GM12891 (cell line): ENCODE results near the gene CCL16.

ENCODE experiments used
- PAX5 ChIP-seq: IDR thresholded peaks from 2 replicates; pipeline ENCODE4 v1.6.1; 2011; ENCODE audit warnings: low read length, moderate library complexity, mild to moderate bottlenecking; ENCODE audit not compliant: insufficient read depth, severe bottlenecking
- POLR2A ChIP-seq: IDR thresholded peaks from 2 replicates; pipeline ENCODE4 v1.6.1; 2011; ENCODE audit warnings: low read depth, low read length, control low read depth
- POLR2AphosphoS5 ChIP-seq: IDR thresholded peaks from 2 replicates; pipeline ENCODE4 v1.6.1; 2011; ENCODE audit warnings: low read depth, low read length, control low read depth
- POU2F2 ChIP-seq: IDR thresholded peaks from 2 replicates; pipeline ENCODE4 v1.6.1; 2011; ENCODE audit warnings: low read depth, mild to moderate bottlenecking, control low read depth, low read length, moderate library complexity
- SPI1 ChIP-seq: IDR thresholded peaks from 2 replicates; pipeline ENCODE4 v1.6.1; 2011; ENCODE audit warnings: low read depth, low read length, control low read depth
- TAF1 ChIP-seq: IDR thresholded peaks from 2 replicates; pipeline ENCODE4 v1.6.1; 2011; ENCODE audit warnings: low read depth, low read length, control low read depth

DNA sequence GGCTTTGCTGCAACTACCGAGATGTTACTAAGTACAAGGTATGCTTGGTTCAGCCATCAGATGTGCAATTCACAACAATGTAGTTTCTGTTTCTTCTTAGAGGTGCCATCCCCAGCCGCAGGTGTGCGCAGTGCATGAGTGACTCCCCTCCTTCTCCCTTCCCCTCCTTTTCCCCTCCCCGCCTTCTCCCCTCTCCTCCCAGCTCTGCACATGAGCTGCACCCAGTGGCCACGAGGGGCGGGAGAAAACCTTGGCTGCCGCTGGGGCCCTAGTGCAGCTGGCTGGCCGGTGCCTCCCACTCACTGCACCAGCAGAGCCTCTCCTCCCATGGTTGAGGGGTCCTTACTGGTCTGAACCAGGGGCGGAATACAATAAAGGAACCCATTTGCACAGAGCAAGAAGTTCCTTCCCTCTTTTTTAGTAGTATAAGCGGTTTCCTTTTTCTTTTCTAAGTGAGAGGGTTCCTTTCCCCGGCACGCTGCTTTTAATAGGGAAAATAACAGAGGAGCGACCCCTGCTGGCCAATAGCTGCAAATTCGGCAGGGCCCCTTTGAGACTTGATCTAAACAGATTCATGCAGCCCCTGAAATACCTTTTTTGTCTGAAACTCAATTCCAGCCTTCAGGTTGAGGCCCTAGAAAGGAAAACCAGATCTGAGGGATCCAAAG lies 27.8 kb upstream of the CCL16 start:
- no peak for TF ChIP-seq POLR2A
- TF ChIP-seq POLR2AphosphoS5, result no peak
- no peak for TF ChIP-seq TAF1
- no peak for TF ChIP-seq PAX5
- no peak for TF ChIP-seq POU2F2
- TF ChIP-seq SPI1, result no peak
